Endothelial cell of hepatic sinusoid (primary cell): Measurements from ENCODE around the gene LRRC15.

Source experiments
- in situ Hi-C: cut with HindIII; loops from 2 replicates; pipeline ENCODE4 v1.10.0; 2017; ENCODE audit warnings: low sequenced_read_pairs

LRRC15 gene

GRCh38 chr3:194306109-194306686 lies 63.3 kb downstream of the LRRC15 start:
- in situ Hi-C loops, result loop anchor here (5.0 to 10.0 kb wide), 4 partner anchors 39 to 534 kb away; no protein-coding TSS in a partner anchor

- in situ Hi-C loops, result loop anchor here (5.0 to 10.0 kb wide), 4 partner anchors 38 to 533 kb away; no protein-coding TSS in a partner anchor
Measured at GRCh38 chr3:194305356-194306108, 64.0 kb downstream of the LRRC15 start.
